GM12878 (cell line): ENCODE results near the gene NAALADL2. TPM values are rescaled to one million over a fixed set of nuclear protein-coding genes. Genes with fewer than 3 reads are reported as not detected.
A peak's percentile ranks its signal among the peaks of the same experiment; 100 is the strongest.

Experiments
- ATAC-seq: fragments of 200-7000 bp; cut with Tn5 transposase; 3 replicates; pipeline ENCODE4 v1.9.1; 2020; ENCODE audit warnings: mild to moderate bottlenecking, moderate library complexity
- BruUV-seq: library from RNA; stranded (reverse); fragments of 400-500 nt; replicated peaks from 2 replicates; lab custom pipeline; 2021; lab: Mats Ljungman, UMichigan
- CTCF ChIA-PET: fragments of 300-600 bp; sonication (Branson Sonifier 250); formaldehyde crosslinking; extraction: SDS; loops from one replicate; lab custom pipeline; 2021; ENCODE audit warnings: inconsistent platforms; lab: Yijun Ruan, JAX
- POLR2A ChIA-PET: fragments of 350-600 bp; formaldehyde crosslinking; extraction: SDS; loops from one replicate; lab custom pipeline; 2021; ENCODE audit warnings: inconsistent platforms; lab: Charles Lee
- RAD21 ChIA-PET: fragments of 300-600 bp; sonication (Branson Sonifier 250); formaldehyde crosslinking; loops from one replicate; lab custom pipeline; 2023; ENCODE audit warnings: antibody characterized with exemption; ENCODE audit not compliant: unreplicated experiment; lab: Charles Lee
- SMC1A ChIA-PET: fragments of 300-600 bp; sonication (Branson Sonifier 250); formaldehyde crosslinking; loops from one replicate; lab custom pipeline; 2023; ENCODE audit not compliant: unreplicated experiment, uncharacterized antibody; lab: Charles Lee
- DNase-seq: peaks from one replicate; pipeline ENCODE4 v3.0.0-alpha.2; 2011; ENCODE audit warnings: low read depth, low spot score
- FAIRE-seq: peaks from 3 replicates; lab custom pipeline; 2011; peaks lifted over from hg19 to GRCh38; lab: Jason Lieb, UNC
- H2AFZ ChIP-seq: 2 replicates; pipeline ENCODE4 v1.6.0; 2011; ENCODE audit warnings: low read depth, low read length, control low read depth; ENCODE audit not compliant: control insufficient read depth
- H3K27ac ChIP-seq: 2 replicates; pipeline ENCODE4 v1.5.1; 2011; ENCODE audit warnings: control low read depth; ENCODE audit not compliant: control insufficient read depth, insufficient read depth
- H3K27me3 ChIP-seq, 2 experiments: replicated peaks in 1 of 2; 2 replicates each; pipeline versions ENCODE4 v1.6.0 to v1.6.1; 2011; ENCODE audit warnings: low read length in 1 of 2; ENCODE audit not compliant: control insufficient read depth in 2 of 2, insufficient read depth in 2 of 2
- H3K36me3 ChIP-seq, 2 experiments: 2 replicates each; pipeline ENCODE4 v1.5.1; 2011; ENCODE audit warnings: low read length in 1 of 2; ENCODE audit not compliant: control insufficient read depth in 2 of 2, insufficient read depth in 2 of 2
- H3K4me1 ChIP-seq: 2 replicates; pipeline ENCODE4 v1.6.1; 2011; ENCODE audit warnings: mild to moderate bottlenecking, low read length, moderate library complexity, mixed read lengths; ENCODE audit not compliant: control insufficient read depth, insufficient read depth
- H3K4me2 ChIP-seq: 2 replicates; pipeline ENCODE4 v1.6.0; 2011; ENCODE audit warnings: control low read depth; ENCODE audit not compliant: control insufficient read depth, insufficient read depth
- H3K4me3 ChIP-seq: fragments of 200-600 bp; sonication (generic); 2 replicates; pipeline ENCODE4 v1.5.1; 2016
- H3K79me2 ChIP-seq: 2 replicates; pipeline ENCODE4 v1.6.0; 2011; ENCODE audit warnings: low read length; ENCODE audit not compliant: control insufficient read depth, insufficient read depth
- H3K9ac ChIP-seq: 2 replicates; pipeline ENCODE4 v1.8.0; 2011; ENCODE audit warnings: low read length, control low read depth, mixed read lengths; ENCODE audit not compliant: control insufficient read depth, insufficient read depth
- H3K9me3 ChIP-seq: replicated peaks from 3 replicates; pipeline ENCODE4 v1.5.1; 2011; ENCODE audit warnings: mild to moderate bottlenecking, low read length; ENCODE audit not compliant: control insufficient read depth, insufficient read depth
- H4K20me1 ChIP-seq: 2 replicates; pipeline ENCODE4 v1.6.0; 2011; ENCODE audit not compliant: control insufficient read depth, insufficient read depth
- BACH1 ChIP-seq: fragments of 450-650 bp; IDR thresholded peaks from 2 replicates; pipeline ENCODE4 v1.6.1; 2017; ENCODE audit warnings: mild to moderate bottlenecking, borderline replicate concordance
- IKZF2 ChIP-seq, 2 experiments: fragments of 450-650 bp; IDR thresholded peaks; 2 replicates each; pipeline ENCODE4 v1.6.1; 2017; ENCODE audit warnings: mild to moderate bottlenecking in 2 of 2, moderate library complexity in 2 of 2
- MEF2B ChIP-seq: fragments of 450-650 bp; IDR thresholded peaks from 2 replicates; pipeline ENCODE4 v1.6.1; 2018; ENCODE audit warnings: mild to moderate bottlenecking, moderate library complexity; ENCODE audit not compliant: partially characterized antibody, poor library complexity, severe bottlenecking
- RB1 ChIP-seq: fragments of 450-650 bp; formaldehyde crosslinking; IDR thresholded peaks from 2 replicates; pipeline ENCODE4 v1.6.1; 2017; ENCODE audit warnings: mild to moderate bottlenecking, borderline replicate concordance
- WGBS: methylation state at CpG from one replicate; pipeline ENCODE4 v1.1.6; 2016; ENCODE audit warnings: low lambda C conversion rate; ENCODE audit not compliant: insufficient replicate concordance, insufficient coverage; ENCODE audit errors: missing lambda C conversion rate; 5-methylcytosine and 5-hydroxymethylcytosine counted together
- in situ Hi-C: fragments of 300-500 bp; cut with MboI; formaldehyde crosslinking; loops from 9 replicates; pipeline ENCODE4 v1.14.3; 2018; ENCODE audit warnings: mixed read lengths
- intact Hi-C: fragments of 100-400 bp; cut with micrococcal nuclease; formaldehyde crosslinking; loops from one replicate; pipeline ENCODE4 v1.14.2; 2022; ENCODE audit not compliant: unreplicated experiment
- polyA plus RNA-seq, 11 experiments: library from polyadenylated mRNA; depleted of rRNA in 4 of 11; unstranded in 6 of 11; stranded (reverse) in 5 of 11; fragments of >200 nt; fragmentation: Nextera tagmentation in 4 of 11; fragmentation: Illumina TruSeq in 1 of 11; extraction: Ambion mirVana in 4 of 11; extraction: Trizol in 1 of 11; gene quantifications; 1 replicate in 1 of 11; 2 replicates in 10 of 11; pipeline versions ENCODE4 v1.2.1 to v1.2.3, GENCODE V29; 2011 to 2016; ENCODE audit warnings: inconsistent platforms in 2 of 11, missing spikeins in 2 of 11, low read depth in 1 of 11
- total RNA-seq, 4 experiments: library from RNA; depleted of rRNA in 3 of 4; stranded (reverse); fragments of >200 nt in 3 of 4; fragmentation: Illumina TruSeq in 1 of 4; extraction: Trizol in 1 of 4; gene quantifications; 2 replicates each; pipeline versions ENCODE4 v1.2.1 to v1.2.3, GENCODE V29; 2013 to 2021

The NAALADL2 gene
- total and polyA plus RNA-seq, 10 of the 15 experiments (the other 5 are each of a cell fraction or from before 2014, with no cell fraction given): 0.06 to 10.8 (median 0.46) TPM

DNA sequence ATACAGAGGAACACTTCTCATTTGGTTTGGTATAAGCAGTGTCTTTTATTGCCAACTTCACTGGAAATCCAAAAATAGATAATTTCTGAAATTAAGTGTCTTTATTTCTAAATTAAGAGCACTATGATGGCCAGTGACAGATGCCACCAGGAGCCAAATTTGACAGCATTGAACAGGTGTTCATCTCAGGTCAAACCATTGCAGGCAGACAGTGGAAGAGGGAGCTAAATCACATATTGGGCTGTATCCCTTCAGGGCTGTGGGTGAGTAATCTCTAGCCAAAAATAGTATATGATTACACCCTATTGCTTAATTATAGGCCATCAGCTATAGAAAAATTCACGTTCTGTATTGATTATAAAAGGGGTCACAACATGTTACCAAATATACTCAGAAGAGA is 457.7 kb downstream of the NAALADL2 start:
- Histone ChIP-seq H3K9ac (no peak overlapping the region), H3K27me3 (no peaks in the 10 kb centered on the region), H2AFZ (no peak overlapping the region), H4K20me1 (no peaks in the 10 kb centered on the region), H3K4me1 (no peaks in the 10 kb centered on the region)
- ATAC-seq (peak; percentile 56; the same call in 2 of the 3 replicates), FAIRE-seq (no peak)
- SMC1A ChIA-PET: interaction anchor here (0.7 to 5.8 kb wide), 15 partner anchors 8 to 168 kb away, joined by 3 to 34 read pairs (median 4); no protein-coding TSS in a partner anchor
- RAD21 ChIA-PET: interaction anchor here (0.6 to 2.0 kb wide), 6 partner anchors 8 to 302 kb away, joined by 3 to 6 read pairs (median 4); no protein-coding TSS in a partner anchor
- intact Hi-C loops: no loop called here
- CTCF ChIA-PET: interaction anchor here (1.0 to 1.6 kb wide), 4 partner anchors 8 to 41 kb away, joined by 3 to 7 read pairs (median 4); no protein-coding TSS in a partner anchor
- TF ChIP-seq IKZF2 (IDR thresholded peaks at IDR 0.05): no peak
- TF ChIP-seq BACH1: no peak
- TF ChIP-seq, all 136 proteins: peak for 0
- 0% methylated on average over 1 of the region's 1 CpG for WGBS
- no peak overlapping the region for H3K4me3 ChIP-seq
- in situ Hi-C loops: no loop called here
- no TSS peak for BruUV-seq
- H3K4me2 ChIP-seq: no peak overlapping the region
- H3K9me3 ChIP-seq: no peaks in the 10 kb centered on the region
- POLR2A ChIA-PET: interaction anchor here (1.8 kb wide), 1 partner anchor 9 kb away, joined by 6 read pairs; no protein-coding TSS in a partner anchor
- H3K79me2 ChIP-seq: no peaks in the 10 kb centered on the region
- DNase-seq: no peak
- no peaks in the 10 kb centered on the region for H3K36me3 ChIP-seq
- H3K27ac ChIP-seq: no peak overlapping the region

DNA sequence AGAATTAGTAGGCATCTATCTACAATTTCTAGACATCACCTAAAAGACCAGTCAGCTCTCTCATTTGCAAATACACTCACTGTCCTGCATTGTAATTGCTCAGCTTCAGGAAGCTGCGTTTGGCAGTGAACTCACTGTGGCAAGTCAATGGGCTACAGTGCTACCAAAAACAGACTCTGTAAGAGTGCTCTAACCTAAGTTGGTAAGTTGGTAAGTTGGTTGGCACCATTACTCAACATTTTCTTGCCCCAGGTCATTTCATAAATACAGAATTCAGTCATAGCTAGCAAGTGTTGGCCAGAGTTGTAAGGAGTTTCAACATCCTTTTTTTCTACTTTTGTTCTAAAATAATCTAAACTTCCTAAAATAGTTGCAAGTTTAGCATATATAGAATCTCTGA is 466.3 kb downstream of the NAALADL2 start:
- no TSS peak for BruUV-seq
- peak; percentile 90 for ATAC-seq

More for the DNA sequence above, 466.3 kb downstream of the NAALADL2 start:
- H3K79me2 ChIP-seq: no peaks in the 10 kb centered on the region
- no peaks in the 10 kb centered on the region for H3K4me1 ChIP-seq
- intact Hi-C loops: no loop called here
- H4K20me1 ChIP-seq: no peaks in the 10 kb centered on the region
- no peak overlapping the region for H3K27ac ChIP-seq
- no peaks in the 10 kb centered on the region for H3K9me3 ChIP-seq
- FAIRE-seq (no peak), DNase-seq (no peak)
- H3K4me3 ChIP-seq: no peak overlapping the region
- no peak overlapping the region for H3K9ac ChIP-seq
- peak; percentile 43 for TF ChIP-seq MEF2B
- TF ChIP-seq RB1: no peak
- CTCF ChIA-PET: interaction anchor here (0.7 to 1.6 kb wide), 9 partner anchors 9 to 160 kb away, joined by 3 to 4 read pairs (median 3); no protein-coding TSS in a partner anchor
- POLR2A ChIA-PET: interaction anchor here (0.6 to 1.2 kb wide), 3 partner anchors 10 to 66 kb away, joined by 3 to 4 read pairs (median 3); no protein-coding TSS in a partner anchor
- no peak overlapping the region for H3K4me2 ChIP-seq
- in situ Hi-C loops: no loop called here
- no peak overlapping the region for H2AFZ ChIP-seq
- 41% methylated on average over 1 of the region's 1 CpG for WGBS
- H3K36me3 ChIP-seq: no peaks in the 10 kb centered on the region
- no peaks in the 10 kb centered on the region for H3K27me3 ChIP-seq
- RAD21 ChIA-PET: interaction anchor here (0.8 to 2.1 kb wide), 4 partner anchors 18 to 50 kb away, joined by 3 to 7 read pairs (median 6); no protein-coding TSS in a partner anchor
- SMC1A ChIA-PET: interaction anchor here (0.6 to 5.7 kb wide), 13 partner anchors 8 to 1838 kb away, joined by 3 to 34 read pairs (median 5); no protein-coding TSS in a partner anchor
